Activated CD8-positive, alpha-beta memory T cell treated with anti-CD3 and anti-CD28 coated beads for 48 hours (primary cell): ENCODE data around the gene RBM19.

Source experiments
- DNase-seq, 3 experiments: peaks; one replicate each; pipeline ENCODE4 v3.0.0-alpha.2; 2020; ENCODE audit warnings: low read depth in 2 of 3, low spot score in 2 of 3

Gene RBM19

GRCh38 chr12:113933201-113933786 lies 32.8 kb downstream of the RBM19 start:
- DNase-seq, result no peak

GRCh38 chr12:113932381-113933196 lies 33.5 kb downstream of the RBM19 start:
- no peak for DNase-seq

- DNase-seq, result no peak
Measured at GRCh38 chr12:113931517-113931916, 34.6 kb downstream of the RBM19 start.

GRCh38 chr12:113930249-113930648 lies 35.9 kb downstream of the RBM19 start:
- DNase-seq, result no peak

GRCh38 chr12:113929312-113929989 lies 36.7 kb downstream of the RBM19 start:
- peak in 2 of 3 experiments; percentile 11 for DNase-seq

- DNase-seq, result no peak
Measured at GRCh38 chr12:113926788-113927187, 39.3 kb downstream of the RBM19 start.

GRCh38 chr12:113924341-113924740 lies 41.8 kb downstream of the RBM19 start:
- no peak for DNase-seq

- no peak for DNase-seq
Measured at GRCh38 chr12:113923251-113923650, 42.9 kb downstream of the RBM19 start.

- DNase-seq, result no peak
Measured at GRCh38 chr12:113921430-113921829, 44.7 kb downstream of the RBM19 start.

- DNase-seq, result no peak
Measured at GRCh38 chr12:113919791-113920190, 46.3 kb downstream of the RBM19 start.

- no peak for DNase-seq
Measured at GRCh38 chr12:113918306-113918705, 47.8 kb downstream of the RBM19 start.

- no peak for DNase-seq
Measured at GRCh38 chr12:113917393-113917792, 48.7 kb downstream of the RBM19 start.

GRCh38 chr12:113914806-113915205 lies 51.3 kb downstream of the RBM19 start:
- DNase-seq, result no peak

GRCh38 chr12:113914176-113914575 lies 51.9 kb downstream of the RBM19 start:
- no peak for DNase-seq

- DNase-seq, result peak; percentile 2 to 42 (median 10)
Measured at GRCh38 chr12:113912760-113913329, 53.3 kb downstream of the RBM19 start.

GRCh38 chr12:113911971-113912759 lies 54.0 kb downstream of the RBM19 start:
- DNase-seq, result no peak

- DNase-seq, result no peak
Measured at GRCh38 chr12:113910751-113911272, 55.3 kb downstream of the RBM19 start.

- no peak for DNase-seq
Measured at GRCh38 chr12:113909776-113910420, 56.2 kb downstream of the RBM19 start.

- DNase-seq, result no peak
Measured at GRCh38 chr12:113908584-113909100, 57.5 kb downstream of the RBM19 start.
